NCI-H128 (cell line): ENCODE measurements around the gene MOCS1.

ENCODE experiments used
- DNase-seq: peaks from one replicate; lab custom pipeline; 2025; ENCODE audit not compliant: unreplicated experiment; lab: John Stamatoyannopoulos, UW

The MOCS1 gene

DNA sequence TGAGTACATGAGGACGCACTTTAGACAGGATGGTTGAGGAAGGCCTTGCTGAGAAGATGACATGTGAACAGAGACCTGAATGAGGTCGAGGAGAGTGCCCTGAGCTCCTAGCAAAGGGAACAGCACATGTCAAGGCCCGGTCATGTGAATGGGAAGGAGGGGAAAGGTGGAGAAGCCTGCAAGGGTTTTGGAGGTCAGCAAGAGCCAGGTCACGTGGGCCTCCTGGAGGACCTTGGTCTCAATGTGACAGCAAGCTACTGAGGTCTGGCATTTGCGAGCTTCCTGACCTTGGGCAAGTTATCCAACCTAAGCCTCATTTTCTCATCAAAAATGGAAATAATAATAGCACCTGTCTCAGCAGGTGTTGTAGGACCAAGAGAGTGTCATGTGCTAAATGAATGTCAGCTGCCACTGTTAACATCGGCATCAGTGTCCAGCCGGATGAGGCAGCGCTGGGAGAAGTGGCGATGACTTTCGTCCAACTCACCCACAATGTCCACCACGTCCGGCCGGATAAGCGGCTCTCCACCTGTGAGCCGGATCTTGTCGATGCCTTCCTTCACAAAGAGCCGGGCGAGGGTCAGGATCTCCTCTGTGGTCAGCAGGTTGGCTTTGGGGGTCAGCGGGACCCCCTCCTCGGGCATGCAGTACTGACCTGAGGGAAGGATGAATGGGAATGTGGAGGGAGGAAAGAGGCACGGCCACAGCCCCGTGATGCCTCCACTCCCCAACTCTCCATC is 8.9 kb downstream of the MOCS1 start:
- DNase-seq, result no peak

DNA sequence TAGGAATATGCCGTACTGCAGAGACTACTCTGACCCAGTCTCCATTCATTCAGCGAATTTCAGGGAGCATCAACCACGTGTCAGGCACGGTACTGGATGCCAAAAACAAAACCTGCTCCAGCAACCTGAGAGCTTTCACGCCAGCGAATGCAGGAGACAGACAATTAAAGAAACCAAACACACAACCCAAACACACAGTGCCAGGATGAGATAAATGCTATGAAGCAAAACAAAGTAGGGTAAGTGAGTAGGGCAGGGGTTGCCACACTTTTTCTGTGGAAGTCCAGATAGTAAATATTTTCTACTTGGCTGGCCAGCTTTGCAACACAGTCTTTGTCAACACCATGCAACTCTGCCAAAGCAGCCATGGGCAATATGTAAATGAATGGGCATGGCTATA is 10.0 kb downstream of the MOCS1 start:
- no peak for DNase-seq

DNA sequence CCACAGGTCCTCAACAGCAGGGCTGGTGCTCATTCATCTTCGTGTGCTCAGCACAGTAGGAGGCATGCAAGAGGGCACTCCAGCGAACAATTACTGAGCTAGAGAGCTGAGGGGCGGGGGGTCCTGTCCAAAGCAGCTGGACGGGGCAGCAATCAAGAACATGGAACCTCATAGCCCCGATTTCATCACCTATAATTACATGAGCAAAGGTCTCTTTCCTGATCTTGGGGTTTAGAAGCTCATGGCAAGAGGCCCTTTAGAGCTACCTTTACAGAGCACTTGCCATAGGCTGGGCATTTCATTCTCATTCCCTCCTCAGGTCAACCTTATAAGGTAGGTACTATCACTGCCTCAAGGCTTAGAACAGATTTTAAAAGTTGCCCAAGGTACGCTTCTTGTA is 10.4 kb downstream of the MOCS1 start:
- no peak for DNase-seq

DNA sequence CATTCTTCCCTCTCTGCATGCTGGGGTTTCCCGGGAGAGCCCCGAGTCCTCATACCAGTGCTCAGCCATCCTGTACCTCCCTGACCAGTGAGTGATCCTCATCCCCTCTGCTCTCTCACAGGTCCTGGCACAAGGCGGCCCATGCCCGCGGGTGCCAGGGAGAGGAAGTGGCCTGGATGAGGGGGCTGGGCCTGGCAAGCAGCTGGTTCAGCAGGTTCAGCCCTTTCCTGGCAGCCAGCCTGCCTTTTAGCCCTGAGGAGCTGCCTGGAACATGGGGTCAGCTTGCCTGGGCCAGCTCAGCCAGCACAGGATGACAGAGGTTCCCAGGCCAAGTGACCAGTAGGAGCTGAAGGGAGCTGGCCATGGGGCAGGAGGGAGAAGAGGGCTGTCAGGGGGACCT is 10.9 kb downstream of the MOCS1 start:
- no peak for DNase-seq

DNA sequence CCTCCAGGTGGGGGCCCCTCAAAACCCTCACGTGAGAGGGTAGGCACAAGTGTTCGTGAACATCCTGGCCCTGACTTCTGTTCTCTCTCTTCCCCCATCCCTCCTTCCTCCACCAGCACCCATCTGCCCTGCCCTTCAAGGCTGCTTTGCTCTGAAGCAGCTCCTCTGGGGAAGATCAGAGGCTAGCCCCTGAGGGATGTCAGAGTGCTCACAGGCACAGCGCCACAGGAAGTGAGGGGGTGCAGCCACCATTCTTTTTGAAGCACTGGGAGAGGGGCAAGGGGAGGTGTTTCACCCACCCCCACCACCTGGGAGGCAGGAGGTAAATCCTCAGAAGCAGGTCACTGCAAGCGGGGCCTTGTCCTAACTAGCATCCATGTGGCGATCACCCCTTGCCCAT is 11.4 kb downstream of the MOCS1 start:
- no peak for DNase-seq

DNA sequence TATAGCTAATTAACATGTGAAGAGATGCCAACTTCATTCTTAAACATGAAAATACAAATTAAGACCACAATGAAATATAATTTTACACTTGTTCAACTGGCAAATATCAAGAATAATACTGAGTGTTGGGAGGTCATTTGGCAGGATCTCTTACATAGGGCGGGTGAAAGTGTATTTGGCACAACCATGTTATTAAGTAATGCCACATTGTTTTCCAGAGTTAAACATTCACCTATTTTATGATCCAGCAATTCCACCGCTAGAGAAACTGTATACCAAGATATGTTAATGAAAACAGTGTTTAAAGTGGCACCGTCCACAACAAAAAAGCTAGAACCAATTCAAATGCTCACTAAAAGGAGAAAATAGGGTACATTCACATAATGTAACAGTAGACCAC is 14.1 kb downstream of the MOCS1 start:
- DNase-seq, result no peak

DNA sequence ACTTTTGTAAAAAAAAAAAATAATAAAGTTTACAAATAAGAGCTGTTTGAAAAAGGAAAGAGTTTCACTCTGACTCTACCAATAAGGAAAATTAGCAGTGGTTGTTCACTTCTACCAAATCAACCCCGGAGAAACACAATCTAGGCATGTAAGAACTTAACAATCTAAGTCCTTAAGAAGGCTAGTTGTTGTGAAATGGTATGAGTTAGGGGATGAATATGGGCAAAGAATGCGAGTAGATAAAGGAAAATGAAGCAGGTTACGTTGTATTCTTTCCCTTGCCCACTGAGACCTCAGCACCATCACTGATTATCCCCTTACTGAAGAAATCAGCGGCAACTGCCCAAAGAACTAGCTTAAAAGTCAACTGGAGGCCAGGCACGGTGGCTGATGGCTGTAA is 15.4 kb downstream of the MOCS1 start:
- no peak for DNase-seq

DNA sequence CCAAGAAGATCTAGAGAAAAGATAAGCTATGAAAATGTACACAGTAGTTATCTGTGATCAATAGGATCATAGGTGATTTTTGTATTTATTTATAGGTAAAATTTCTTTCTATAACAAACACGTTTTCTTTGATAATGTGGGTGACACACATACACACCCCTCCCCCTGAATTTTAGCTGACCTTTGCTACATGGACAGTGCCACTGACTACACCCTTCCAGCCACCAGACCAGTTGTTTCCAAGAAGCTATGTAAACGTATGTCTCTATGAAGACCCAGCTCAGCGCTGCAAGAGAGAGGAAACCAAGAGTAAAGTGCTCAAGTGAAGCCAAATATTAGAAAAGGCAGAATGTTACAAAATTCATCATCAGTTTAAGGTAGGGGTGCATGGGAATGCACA is 16.3 kb downstream of the MOCS1 start:
- DNase-seq, result no peak

DNA sequence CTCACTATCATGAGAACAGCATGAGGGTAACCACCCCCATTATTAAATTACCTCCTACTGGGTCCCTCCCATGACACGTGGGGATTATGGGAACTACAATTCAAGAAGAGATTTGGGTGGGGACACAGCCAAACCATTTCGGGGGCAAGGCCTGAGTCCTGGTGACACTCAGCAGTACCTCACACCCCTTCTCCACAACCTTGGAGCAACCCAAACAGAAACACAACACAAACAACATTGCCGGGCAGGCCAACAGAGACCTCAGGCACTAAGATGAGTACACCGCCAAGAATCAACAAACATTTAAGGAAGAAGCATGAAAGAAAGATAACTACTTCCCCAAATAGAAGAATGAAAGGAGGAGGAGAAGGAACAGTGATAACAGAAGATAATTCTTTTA is 16.9 kb downstream of the MOCS1 start:
- DNase-seq, result no peak

DNA sequence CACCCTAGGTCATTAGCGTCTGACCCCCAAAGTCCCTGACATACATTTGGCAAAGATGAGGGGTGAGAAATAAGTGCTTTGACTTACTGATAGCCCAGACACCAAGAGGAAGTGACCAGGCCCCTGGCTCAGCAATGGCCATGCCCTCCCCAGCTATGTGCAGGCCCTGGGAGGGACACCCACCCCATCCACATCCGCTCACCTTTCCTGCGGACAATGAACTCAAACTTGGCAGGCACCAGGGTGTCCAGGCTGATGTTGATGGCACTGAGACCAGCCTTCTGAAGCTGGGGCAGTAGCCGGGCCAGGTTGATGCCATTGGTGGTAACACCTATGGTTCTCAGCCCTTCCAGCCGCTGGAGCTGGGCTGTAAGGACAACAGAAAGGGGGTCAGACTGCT is 18.4 kb downstream of the MOCS1 start:
- DNase-seq, result no peak

DNA sequence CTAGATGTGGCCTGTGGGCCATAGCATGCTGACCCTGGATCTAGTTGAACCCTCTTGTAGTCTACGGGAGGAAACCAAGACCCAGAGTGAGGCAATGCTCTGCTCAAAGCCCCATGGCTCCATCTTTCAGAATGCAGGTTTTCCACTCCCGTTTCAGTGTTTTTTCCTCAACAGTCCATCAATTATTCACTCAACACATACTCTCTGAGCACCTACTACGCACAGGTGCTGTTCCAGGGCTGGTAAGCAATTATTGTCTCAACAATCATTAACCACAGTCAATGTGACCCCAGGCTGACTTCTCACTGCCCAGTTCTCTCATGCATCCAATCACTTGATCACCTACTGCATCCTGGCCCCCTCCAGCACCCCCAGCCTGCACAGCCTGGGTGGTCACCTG is 20.0 kb downstream of the MOCS1 start:
- DNase-seq, result no peak

DNA sequence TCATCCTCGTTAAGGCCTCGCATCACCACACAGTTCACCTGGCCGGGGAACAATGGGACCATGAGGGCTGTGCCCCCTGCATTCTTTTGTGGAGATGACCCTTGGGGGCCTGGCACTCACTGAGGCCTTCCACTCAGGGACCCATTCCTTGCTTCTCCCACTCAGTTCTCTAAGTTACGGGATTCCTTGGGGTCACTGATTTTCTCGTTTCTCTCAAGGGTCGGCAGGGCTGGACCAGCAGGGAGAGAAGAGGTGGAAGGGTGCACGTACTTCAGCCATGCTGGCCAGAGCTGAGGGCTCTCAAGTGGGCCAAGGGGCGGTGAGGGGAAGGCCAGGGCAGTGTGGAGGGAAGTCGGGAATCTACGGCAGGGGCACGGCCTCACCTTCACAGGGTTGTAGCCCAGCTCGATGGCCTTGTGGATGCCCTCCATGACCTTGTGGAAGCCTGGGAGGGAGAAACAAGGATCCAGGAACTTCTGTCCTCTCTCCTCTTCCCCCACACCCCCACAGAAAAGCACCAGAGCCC is 20.8 kb downstream of the MOCS1 start:
- no peak for DNase-seq

DNA sequence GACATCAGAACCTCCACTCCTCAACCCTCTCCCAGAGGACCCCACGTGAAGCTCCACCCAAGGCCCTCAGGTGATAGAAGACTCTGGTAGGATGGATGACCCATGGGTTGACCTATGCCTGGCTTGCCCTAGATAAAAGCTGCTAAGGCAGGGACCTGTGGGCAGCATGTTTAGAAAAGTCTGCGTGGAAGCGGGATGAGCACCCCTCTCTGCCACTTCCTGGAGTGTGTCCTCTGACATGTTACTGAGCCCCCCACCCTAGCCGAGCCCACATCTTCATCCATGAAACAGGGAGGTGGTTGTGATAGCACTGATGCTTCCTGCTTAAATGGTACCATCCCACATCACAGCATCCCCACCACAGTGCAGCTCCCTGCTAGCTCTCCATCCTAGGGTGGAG is 21.8 kb downstream of the MOCS1 start:
- no peak for DNase-seq

DNA sequence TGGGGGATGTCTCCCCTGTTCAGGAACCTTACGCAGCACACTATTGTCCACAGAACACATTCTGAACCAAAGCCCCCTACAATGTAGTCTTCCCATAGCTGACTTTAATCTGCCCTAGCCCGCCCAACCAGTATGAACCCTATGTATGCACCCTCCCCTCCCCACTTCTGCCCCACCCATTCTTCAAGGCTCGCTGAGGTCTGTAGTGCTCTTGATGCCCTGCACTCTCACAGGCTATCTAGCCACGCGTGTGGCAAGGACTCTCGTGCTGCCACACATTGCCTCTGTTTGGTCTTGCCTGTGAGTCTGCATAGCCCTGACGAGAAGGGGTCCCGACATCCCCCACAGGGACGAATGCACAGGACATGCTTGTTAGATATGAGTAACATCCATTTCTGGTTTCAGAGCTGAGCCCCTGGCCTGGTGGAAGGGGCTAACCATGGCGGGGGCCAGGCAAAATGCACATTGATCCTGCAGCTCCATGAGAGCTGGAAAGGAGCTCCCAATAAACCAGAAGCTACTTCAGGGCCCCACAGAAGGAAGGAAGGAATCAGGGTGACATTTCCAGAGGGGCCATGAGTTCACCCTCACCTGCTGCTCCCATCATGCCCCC is 22.6 kb downstream of the MOCS1 start:
- no peak for DNase-seq

DNA sequence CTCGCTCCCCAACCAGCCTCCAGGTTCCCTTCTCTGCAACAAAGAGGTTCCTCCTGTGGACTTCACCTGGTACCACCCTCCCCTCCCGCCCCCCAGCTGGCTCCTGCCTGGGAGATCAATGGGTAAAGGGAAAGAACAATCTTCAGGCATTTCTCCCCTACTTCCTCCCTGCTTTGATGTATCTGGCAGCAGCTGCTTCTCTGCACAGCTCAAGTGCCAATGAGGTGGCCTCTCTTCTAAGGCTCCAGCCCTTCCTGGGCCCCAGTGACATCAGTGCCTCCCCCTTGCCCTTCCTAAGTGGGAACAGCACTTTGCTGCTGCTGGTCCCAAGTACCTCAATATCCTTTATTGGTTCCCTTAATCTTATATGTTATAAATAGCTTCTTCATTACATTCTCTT is 23.5 kb downstream of the MOCS1 start:
- DNase-seq, result no peak

DNA sequence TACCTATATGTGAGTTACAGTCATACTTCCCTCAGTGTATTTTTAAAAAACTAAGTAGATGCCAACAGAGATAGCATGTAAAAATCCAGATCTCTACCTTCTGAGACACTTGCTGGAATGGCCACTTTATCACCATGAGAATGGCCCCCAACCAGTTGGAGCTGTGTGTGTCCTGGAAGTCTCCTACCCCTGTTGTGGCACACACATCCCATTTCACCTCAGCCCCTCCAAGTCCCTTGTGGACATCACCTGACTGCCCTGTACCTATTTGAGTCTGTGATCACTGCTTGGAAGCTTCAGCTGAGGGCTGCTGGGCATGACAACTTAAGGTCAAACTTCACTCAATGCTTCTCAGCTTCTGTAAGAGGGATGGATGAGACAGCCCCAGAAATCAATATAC is 24.1 kb downstream of the MOCS1 start:
- no peak for DNase-seq

DNA sequence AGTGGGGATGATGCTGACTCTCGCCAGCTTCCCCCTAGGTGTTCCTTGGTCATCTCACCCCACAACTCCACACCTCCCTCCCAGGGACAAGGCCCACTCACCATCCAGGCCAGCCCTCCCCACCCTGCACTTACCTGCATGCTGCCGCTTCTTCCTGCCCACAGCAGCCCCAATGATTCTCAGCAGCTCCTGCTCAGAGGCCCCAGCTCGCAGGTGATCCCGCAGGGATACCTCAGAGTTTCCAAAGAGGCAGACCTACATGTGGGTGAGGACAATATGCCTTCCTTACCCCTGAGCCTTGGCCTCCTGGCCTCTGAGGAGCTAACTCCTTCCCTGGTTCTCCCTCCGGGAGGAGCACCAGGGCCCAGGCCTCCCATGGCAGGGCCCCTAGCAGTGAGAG is 24.6 kb downstream of the MOCS1 start:
- DNase-seq, result no peak

DNA sequence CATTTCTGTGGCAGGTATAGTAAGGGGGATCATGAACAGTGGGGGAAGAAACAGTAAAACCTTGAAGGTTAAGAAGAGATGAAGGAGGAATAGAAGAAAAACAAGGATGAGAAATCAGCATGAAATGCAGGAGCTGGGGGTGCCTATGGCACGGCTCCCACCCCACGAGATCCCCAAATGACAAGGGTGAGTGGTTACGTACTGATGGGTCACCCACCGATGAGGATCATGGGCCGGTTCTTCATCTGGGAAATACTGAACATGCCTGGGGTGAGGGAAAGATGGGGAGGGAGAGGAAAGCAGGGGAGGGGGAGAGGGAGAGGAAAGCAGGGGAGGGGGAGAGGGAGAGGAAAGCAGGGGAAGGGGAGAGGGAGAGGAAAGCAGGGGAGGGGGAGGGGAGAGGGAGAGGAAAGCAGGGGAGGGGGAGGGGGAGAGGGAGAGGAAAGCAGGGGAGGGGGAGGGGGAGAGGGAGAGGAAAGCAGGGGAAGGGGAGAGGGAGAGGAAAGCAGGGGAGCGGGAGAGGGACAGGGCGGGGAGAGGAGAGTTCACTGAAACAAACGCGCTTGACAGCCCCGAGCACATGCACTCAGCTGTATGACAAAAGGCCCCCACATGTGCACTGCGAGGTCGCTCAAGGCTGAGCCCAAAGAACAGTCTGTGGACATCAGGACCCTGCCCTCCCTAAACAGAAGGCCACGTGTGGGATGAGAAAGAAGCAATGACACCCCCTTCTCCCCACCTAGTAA is 25.3 kb downstream of the MOCS1 start:
- DNase-seq, result no peak

DNA sequence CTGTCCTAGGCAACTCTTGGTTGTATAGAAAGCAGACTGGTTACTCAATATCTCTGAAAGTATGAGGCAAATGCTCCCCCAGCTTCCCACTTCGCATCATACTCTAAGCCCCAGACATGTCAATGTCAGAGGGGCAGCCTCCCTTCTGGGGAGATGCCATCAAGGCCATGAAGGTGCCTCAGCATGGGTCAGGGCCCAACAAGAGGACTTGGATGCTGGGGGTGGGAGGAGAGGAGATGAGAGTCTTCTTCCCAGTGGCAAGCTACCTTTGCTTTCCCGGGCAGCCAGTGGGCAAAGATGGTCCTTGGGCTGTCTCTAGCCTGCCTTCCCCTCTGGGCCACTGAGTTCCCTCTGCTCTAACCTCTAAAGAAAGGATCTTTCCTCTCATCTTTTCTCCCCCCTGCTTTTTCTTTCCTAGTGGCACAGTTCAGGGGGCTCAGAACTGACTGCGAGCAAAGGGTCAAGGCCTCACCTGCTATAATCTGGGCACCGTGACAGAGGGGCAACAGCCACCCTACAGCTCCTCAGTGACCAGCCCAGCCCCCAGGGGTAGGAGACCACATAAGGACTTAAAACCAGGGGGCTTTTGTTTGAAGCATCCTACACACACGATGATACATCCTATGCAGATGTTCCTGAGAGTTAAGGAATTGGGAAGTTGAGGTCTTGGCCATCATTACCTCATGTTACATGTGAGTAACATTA is 26.2 kb downstream of the MOCS1 start:
- DNase-seq, result no peak

DNA sequence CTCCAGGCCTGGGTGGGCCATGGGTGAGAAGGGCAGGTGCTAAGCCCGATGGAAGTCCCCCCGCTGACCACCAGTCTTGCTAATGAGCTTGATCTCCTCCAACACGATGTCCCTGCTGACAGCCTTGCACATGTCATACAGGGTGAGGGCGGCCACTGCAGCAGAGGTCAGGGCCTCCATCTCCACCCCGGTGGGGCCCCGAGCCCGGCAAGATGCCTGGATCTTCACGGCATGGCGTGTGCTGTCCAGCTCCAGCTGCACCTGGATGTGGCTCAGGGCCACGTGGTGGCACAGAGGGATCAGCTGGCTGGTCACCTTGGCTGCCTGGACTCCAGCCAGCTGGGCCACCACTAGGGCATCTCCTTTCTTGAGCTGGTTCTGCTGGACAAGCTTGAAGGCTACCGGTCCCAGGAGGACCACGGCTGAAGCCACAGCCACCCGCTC is 27.9 kb downstream of the MOCS1 start:
- no peak for DNase-seq

DNA sequence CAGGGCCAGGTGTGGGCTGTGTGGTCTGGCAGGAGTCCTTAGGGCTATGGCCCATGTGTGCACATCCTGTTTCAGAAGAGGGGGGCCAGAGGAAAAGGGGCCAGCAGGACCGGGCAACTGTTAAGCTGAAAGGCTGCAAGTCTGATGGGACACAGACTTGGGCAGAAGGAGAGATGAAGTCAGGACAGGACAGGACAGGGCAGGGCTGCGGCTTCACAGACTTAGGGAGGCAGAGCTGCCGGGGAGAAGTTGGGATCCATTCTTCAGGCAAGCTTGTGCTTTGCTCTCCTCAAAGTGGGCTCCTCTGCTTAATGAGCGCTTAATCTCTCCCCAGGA is 28.7 kb downstream of the MOCS1 start:
- no peak for DNase-seq
